HG03457 (cell line): ENCODE results near the gene ADGRG1.

Experiments used
- ATAC-seq: cut with Tn5 transposase; IDR thresholded peaks from one replicate; pipeline ENCODE4 v1.9.1; 2021; ENCODE audit warnings: moderate number of reproducible peaks; ENCODE audit not compliant: unreplicated experiment

Gene ADGRG1

GRCh38 chr16:57680842-57681375, 52.5 kb downstream of the ADGRG1 start:
- no peak for ATAC-seq

GRCh38 chr16:57681950-57682728, 53.7 kb downstream of the ADGRG1 start:
- no peak for ATAC-seq

DNA sequence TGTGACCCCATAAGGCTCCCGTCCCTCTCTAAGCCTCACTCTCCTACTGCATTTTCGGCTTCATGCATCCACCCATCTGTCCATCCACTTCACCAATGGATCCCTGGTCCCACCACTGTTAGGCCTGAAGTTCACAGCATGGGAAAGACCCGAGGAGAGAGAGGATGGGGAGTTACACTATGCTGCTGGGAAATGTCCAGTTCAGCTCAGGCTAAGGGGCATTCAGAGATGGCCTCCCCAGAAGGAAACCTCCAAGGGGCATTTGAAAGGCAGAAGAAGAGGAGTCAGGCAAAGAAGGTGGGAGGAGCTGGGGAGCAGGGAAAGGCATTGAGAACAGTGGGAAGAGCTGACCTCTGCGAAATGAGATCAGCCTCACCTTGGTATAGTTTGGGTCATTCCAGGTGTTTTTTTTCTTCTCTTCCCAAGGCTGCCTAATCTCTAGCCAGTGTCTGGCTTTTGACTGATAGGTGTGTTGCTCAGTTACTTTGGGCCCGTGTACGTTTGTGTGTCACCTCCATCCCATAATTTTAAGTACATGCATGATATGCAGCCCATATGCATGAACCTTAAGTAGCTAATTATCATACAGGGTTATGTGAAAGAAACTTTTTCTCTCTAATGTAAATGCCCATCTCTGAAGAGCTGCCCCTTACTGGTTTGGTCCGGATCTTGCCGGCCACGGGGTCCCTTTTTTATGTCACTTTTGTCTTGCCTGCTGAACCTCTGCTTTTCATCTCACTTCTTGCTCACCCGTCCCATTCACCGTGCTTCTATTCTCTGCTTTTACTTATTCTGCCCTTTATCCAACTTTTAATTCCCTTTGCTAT, 54.6 kb downstream of the ADGRG1 start:
- ATAC-seq: no peak

DNA sequence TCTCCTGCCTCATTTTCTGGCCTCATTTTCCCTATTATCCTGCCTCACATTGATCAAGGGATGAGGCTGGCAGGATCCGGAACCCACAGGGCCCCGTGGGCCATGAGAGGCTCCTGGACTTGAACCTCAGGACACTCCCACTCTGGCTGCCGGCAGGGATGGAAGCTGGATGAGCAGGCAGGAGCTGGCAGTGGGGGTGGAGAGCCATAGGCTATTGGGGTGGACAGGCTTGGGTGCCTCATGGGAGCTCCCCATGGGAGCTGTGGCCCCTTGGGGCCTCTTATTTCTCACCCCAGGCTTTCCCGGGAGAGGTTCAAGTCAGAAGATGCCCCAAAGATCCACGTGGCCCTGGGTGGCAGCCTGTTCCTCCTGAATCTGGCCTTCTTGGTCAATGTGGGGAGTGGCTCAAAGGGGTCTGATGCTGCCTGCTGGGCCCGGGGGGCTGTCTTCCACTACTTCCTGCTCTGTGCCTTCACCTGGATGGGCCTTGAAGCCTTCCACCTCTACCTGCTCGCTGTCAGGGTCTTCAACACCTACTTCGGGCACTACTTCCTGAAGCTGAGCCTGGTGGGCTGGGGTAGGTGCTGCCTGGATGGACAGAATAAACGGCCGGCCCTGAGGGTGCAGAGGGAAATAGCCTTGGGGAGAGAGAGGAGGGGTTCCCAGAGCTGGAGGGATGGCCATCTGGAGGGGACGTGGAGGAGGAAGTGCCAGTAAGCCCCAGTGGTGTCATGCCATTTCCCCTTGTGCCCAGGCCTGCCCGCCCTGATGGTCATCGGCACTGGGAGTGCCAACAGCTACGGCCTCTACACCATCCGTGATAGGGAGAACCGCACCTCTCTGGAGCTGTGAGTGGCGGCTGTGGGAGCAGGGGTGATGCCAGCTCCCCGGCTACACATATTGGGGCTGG, 55.5 kb downstream of the ADGRG1 start:
- no peak for ATAC-seq

DNA sequence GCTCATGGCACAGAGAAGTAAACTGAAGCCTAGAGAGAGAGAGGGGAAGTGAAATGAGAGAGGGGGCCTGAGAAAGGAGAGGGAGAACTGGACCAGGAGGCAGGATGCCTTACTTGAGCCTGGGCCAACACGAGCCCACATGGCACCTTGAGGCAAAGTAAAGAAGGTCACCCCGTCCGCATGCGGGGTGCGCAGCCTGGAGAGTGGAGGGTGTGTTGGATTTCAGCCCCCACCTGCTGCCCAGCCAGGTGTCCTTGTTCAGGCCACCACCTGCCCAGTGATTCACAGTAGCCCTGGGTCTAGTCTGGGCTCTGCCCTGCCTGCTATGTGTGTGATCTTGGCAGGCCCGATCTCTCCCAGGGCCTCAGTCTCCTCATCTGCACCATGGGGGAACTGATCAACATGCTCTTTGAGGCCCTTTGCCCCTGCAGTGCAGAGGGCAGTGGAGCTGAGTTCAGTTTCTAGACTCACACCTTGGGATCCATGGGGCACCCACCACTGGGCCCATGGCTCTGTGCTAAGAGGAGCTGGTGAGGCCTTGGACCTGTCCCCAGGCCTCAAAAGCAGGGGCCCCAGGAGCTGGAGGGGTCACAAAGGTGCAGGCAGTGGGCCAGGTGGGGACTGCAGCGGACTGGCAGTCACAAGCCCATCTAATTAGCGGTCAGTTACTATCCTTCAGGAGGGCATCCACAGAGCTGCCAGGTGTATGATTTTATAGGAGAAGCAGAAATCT, 56.4 kb downstream of the ADGRG1 start:
- no peak for ATAC-seq

DNA sequence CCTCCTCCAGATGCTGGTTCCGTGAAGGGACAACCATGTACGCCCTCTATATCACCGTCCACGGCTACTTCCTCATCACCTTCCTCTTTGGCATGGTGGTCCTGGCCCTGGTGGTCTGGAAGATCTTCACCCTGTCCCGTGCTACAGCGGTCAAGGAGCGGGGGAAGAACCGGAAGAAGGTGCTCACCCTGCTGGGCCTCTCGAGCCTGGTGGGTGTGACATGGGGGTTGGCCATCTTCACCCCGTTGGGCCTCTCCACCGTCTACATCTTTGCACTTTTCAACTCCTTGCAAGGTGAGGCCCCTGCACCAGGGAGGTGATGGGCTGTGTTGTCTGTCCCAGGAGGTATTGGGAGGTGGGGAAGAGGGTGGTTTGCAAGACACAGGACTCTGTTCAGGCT, 57.2 kb downstream of the ADGRG1 start:
- ATAC-seq: no peak

- ATAC-seq: no peak
Observed at GRCh38 chr16:57686577-57686976, 58.1 kb downstream of the ADGRG1 start.

DNA sequence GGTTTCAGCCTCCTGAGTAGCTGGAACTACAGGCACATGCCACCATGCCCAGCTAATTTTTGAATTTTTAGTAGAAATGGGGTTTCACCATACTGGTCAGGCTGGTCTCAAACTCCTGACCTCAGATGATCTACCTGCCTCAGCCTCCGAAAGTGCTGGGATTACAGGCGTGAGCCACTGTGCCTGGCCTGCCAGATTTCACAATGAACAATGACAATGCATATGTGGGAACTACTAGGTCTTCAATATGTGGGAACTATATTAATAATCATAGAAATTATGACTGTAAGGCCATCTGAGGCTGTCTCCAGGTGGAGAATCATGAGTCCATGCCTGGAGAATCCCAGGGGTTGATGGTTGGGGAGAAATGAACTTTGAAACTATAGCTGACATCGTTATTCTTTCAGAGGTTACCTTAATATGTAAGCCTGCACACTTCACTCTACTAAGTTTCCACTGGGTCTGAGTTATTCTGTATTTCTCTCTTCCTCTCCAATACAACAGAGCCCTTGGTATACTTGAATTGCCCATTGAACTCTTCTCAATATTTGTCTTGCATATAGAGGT, 59.0 kb downstream of the ADGRG1 start:
- no peak for ATAC-seq

- no peak for ATAC-seq
Observed at GRCh38 chr16:57688487-57688986, 60.1 kb downstream of the ADGRG1 start.

- no peak for ATAC-seq
Observed at GRCh38 chr16:57688987-57689761, 60.7 kb downstream of the ADGRG1 start.

- ATAC-seq: peak; percentile 44
Observed at GRCh38 chr16:57689762-57690558, 61.5 kb downstream of the ADGRG1 start.

- ATAC-seq: no peak
Observed at GRCh38 chr16:57690782-57691471, 62.5 kb downstream of the ADGRG1 start.

GRCh38 chr16:57692636-57693035, 64.2 kb downstream of the ADGRG1 start:
- no peak for ATAC-seq

- no peak for ATAC-seq
Observed at GRCh38 chr16:57693550-57693949, 65.1 kb downstream of the ADGRG1 start.

DNA sequence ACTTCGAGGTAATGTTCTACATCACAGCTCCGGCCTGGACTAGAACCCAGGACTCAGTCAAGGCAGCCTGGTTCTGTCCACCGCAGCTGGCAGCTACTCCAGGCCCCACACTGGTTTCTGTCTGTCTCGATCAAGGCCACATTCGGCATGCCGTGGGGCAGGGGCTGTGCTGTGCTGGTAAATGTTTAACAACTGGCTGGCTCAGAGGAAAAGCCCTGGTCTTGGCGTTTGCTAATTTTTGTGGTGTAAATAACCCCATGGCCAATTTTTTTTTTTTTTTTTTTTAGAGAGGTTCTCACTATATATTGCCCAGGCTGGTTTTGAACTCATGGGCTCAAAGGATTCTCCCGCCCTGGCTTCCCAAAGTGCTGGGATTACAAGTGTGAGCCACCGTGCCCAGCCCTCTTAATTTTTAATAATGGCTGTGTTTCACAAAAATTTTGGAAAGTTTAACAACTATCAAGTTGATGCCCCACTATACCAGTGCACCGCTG, 65.8 kb downstream of the ADGRG1 start:
- ATAC-seq: no peak

DNA sequence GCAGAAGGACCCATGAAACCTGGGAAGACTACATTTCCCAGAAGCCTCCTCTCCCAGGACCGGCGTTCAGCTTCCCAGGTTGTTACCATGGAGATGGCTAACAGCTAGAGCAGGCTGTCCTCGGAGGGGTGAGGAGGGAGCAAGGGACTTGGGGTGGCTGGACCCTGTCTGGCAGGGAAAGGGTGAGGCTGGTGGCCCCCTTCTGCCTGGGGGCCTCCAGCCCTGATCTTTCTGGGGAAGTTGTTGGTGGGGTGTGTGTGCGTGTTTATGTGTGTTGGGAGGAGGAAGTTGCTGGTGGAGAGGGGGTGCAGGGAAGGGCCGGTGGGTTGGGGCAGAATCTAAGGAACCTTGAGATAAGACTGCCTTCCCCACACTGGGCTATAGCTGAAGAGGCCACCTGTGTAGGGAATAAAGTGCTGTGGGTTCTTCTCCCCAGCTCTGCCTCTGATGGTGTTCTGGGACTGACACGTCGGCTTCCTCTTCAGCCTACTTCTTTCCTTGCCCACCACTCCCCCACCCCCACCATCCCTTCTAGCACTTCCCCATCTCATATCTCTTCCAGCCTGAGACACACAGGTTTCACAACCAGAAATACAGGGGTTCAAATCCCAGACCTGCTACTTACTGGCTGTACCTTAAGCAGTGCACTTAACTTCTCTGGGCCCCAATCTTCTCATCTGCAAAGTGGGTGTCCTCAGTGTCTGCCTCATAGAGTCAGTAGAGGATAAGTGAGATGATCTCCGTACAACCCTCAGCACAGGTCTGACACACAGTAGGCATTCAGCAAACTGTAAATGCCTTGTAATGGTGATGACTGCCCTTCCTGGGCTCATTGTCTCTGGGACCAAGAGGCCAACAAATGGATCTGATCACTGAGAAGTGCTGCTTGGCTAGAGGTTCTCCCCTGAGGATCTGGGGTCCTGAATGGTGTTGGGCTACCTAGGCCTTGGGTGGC, 66.6 kb downstream of the ADGRG1 start, which contains the start of gene DRC7:
DRC7 (plus strand) TSS at position 82 of the 955 bp plus-strand sequence. CDS start 3,144 bp downstream, outside the sequence.
- ATAC-seq: no peak
